Activated naive CD4-positive, alpha-beta T cell treated with Interleukin-2 at 50 U/mL for 16 hours (primary cell): Measurements from ENCODE around the gene EFCAB6.

ENCODE experiments used
- DNase-seq: peaks from one replicate; pipeline ENCODE4 v3.0.0-alpha.2; 2020

Gene EFCAB6

DNA sequence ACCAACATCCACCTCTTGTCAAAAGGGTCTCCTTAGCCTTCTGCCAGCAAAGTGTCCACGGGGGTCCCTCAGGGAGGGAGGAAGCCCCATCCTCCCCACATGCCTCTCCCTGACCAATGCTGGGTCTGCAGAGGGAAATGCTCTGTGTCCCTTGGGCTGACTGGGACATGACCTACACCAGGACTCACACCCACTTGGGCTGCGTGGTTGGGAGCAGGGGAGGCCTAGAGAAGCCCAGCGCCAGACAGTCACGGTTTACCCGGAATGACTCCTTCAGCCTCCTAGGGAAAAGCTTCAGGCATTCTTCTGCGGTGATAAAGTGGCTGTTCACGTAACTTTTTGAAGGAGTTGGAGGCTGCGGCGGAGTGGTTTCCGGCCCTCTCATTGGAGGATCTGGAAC is 180.3 kb downstream of the EFCAB6 start:
- no peak for DNase-seq

DNA sequence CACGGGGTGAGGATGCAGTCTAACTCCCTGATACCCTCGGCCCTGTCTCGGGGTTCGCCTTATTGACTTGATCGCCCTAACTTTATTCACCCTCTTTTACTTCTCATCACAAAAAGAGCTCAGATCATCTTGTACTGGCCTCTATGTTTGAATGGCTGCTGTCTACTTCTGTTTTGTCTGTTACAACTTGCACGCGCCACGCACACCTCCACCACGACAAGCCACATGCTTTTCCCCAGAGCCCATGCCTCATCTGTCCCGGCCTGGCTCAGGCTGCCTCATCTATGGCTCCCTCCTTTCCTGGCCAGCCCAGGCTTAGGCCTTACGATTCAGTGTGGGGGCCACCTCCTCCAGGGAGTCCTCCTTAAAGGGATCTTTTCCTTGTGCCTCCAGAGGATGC is 180.9 kb downstream of the EFCAB6 start:
- no peak for DNase-seq

DNA sequence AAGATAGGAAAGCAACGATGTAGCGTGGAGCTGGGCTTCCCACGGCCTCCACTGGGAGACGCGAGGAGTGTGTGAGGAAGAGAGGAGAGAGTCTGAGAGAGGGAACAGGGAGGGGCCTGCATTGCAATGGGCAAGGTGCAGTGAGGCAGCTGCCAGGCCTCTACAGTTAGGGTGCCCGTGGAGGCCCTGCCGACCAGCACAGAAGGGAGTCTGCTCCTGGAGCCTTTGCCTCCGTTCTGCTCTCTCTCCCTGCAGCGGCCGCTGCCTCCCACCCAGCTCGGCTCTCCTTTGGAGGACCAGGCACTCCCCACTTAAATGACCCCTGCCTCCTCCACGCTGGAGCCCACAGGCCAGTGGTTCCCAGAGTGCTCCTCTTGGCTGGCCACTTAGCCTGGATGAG is 181.7 kb downstream of the EFCAB6 start:
- DNase-seq, result no peak

DNA sequence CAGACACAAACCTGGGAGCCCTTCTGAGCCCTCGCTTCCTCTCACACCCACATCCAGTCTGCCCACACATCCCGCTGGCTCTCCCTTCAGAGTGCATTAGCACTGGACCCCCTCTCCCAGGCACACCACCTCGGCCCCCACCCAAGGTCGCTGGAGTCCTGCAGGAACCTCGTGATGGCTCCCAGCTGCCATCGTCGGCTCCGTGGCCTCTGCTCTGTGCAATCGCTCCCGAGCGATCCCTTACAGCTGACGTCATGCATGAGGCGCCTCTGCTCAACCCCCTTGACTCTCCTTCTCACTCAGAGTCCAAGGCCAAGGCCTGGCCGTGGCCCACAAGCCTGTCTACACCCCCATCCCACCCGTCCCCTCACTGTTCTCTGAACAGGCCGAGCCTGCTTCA is 183.9 kb downstream of the EFCAB6 start:
- no peak for DNase-seq

DNA sequence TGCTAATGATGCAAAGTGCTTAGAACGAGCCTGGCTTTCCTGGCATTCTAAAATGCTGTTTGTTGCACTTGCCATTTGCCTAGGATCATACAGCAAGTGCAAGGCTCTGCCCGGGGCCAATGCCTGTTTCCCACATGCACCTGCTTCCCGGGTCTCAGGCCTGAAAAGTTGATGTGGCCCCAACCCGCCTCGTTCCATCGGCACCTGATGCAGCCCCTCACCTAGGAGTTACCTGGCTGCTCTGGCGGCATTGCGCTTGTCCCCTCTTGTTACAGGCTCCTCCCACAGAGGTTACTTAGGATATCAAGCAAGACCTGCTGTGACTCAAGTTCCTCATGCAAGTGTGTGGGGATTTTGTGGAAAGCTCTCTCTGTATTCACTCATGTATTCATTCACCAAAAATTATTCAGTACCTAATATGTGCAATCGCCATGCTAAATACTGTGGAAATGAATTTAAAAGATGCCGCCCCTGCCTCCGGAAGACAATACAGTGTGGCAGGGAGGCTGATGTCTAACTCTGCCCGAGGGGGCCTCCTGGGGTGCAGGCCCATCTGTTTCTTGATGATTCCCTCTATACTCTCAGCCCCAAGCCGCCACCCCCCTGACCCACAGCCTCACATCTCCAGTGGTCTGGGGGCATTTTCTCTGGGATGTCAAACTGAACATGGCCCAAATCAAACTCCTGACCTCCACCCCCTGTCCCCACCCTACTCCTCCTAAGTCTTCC is 184.5 kb downstream of the EFCAB6 start:
- DNase-seq, result no peak

DNA sequence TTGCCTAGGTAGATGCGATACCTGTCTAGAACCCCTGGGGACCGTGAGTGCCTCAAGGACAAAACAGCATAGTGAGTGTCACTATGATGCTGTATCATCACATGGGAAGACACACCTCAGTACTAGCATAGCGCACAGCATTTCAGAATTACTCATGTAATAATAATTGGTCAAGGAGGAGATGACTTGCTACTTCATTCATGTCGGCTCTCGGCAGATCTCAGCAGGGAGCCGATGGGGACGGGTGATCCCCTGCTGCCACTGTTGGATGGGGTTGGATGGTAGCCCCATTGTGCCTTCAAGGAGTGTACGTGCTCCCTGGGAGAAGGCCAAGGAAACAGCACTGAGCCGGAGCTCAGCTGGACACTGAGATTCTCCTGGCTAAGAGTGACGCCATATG is 186.9 kb downstream of the EFCAB6 start:
- DNase-seq, result no peak

DNA sequence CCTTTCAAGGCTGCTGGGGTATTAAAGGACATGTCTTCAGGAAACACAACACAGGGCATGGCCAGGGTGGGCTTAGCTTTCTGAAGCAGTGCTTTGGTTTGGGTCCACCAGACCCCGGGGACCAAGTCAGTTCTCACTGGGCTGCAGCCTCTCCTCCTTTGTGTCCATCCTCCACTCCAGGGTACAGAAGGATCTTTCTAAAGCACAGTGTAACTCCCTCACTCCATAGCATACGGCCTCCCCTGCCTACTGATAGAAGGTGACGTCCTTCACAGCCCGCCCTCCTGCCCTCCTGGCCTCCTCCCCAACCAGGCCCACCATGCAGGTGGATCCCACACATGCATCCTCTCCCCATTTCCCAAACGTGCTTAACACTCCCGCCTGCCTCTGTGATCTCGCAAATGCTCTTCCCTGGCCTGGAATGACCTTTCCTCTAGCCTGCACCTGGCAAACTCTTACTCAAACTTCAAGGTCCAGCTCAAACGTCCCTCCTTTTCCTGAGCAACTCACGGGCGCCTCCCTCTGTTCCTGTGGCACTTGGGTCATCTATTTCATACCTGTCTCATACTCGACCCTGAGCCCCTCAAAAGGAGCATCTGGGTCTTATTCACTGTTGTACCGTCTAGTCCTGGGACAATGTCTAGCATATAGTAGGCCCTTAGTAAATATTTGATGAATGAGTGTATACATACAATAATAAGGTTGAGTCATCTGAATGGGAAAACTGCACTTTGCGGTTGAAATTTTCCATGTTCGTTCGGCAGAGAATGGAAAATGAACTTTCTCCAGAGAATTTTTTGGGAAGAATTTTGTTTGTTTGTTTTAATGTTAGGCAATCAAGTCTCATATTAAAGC is 187.7 kb downstream of the EFCAB6 start:
- DNase-seq, result no peak

DNA sequence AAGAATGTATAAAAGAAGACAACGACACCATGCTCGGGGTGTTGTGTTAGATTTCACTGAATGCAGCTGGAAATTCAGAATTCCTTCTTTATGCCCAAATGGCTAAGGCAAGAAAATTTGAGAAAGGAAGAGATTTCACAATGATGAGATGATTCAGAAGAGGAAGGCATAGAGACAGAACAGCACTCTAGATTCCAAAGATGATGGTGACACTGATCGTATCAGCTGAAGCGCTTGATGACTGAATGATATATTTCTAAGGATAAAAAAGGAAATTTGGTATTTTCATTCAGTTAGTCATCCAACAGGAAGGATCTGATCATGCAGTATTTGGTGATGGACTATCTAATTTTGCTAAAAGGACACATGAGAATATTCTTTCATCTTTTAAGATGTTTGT is 189.2 kb downstream of the EFCAB6 start:
- no peak for DNase-seq

DNA sequence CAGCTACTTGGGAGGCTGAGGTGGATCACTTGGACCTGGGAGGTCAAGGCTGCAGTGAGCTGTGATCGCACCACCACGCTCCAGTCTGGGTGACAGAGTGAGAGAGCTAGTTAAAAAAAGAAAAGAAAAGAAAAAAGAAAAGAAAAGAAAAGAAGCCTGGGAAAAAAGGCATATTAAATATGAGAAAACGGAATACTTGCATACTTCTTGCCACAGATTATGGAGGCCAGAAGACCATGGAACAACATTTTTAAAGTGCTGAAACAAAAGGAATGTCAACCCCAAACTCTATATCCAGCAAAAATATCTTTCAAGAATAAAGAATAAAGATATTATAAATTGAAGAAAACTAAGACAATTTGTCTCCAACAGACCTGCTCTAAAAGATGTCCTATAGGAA is 191.9 kb downstream of the EFCAB6 start:
- no peak for DNase-seq

DNA sequence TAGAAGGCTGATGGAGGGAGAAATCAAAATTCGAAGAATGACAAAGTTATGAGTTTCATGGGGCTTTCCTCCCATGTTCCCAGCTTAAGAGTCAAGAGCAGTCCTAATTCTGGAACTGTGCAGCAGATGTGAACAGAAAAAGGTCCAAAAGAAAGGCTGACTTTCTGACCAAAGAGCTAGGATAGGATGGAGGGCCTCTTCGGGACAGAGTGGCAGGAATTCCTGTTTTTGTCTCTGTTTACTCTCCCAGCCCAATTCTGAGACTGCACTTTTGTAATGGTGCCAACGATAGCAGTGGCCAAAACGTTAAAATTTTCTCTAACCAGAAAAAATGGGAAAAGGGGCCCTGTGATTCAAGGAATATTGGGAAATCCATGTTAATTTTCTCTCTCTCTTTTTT is 193.6 kb downstream of the EFCAB6 start:
- no peak for DNase-seq

DNA sequence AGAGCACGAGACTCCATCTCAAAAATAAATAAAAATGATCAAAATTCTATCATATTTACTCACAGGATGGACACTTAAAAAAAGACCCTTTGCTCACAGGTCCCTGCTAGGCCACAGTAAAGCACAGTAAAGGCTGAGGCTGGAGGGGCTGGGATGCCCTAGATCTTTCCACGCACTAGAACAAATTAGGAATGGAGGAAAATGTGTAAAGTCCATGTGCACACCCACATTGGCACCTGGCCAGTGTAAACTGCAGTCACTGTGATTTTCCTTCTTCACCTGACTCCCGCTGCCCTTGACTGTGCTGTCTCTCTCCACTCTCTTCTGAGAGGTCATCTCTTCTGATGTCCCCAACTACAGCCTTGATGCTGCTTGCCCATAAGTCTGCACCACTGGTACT is 195.5 kb downstream of the EFCAB6 start:
- DNase-seq, result no peak

DNA sequence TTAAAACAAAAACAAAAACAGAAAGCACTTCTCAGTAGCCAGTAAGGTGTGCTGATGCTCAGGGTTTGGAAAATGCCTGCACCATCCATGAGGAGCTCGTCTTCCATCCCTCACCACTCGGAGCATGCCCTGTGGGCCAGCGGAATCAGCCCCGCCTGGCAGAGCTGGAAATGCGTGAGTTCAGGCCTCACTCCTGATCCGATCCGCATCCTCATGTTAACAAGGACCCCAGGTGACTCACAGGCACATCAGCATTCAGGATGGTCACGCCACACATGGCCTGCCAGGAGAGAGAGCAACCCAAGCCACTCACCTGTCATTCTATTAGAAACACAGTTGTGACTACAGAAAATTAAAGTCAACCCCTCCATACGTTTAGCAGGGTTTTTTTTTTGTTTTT is 211.8 kb downstream of the EFCAB6 start:
- no peak for DNase-seq

DNA sequence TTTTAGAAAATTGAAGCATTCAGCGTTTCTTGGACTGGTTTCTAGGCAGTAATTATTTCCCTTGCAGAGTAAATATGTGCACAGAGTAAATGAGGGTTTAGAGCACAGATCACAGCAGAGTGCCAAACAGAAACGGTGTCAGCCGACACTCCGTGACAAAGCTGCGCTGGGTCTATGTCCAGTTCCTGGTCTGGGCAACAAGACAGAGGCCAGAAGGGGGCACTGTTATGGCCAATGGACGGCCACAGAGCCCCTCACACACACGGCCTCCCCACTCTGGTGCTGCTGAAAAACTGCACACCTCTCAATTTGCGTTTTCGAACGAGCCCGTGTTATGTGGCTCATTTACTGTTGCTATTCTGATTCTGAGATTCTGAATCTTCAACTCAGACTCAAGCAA is 219.6 kb downstream of the EFCAB6 start:
- no peak for DNase-seq

DNA sequence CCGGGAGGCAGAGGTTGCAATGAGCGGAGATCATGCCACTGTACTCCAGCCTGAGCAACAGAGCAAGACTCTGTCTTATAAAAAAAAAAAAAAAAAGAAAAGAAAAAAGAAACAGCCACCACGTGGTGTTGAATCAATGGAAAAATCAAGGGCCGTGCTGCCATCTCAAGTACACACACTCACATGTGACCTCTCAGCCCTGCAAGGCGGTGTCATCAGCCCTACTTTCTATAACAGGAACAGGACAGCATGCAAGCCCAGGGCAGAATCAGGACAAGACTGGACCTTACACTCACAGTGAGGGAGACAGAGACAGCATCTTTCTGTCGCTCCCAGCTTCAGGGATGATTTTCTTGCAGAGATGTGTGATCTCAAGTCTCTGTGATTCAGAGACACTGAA is 220.7 kb downstream of the EFCAB6 start:
- no peak for DNase-seq

DNA sequence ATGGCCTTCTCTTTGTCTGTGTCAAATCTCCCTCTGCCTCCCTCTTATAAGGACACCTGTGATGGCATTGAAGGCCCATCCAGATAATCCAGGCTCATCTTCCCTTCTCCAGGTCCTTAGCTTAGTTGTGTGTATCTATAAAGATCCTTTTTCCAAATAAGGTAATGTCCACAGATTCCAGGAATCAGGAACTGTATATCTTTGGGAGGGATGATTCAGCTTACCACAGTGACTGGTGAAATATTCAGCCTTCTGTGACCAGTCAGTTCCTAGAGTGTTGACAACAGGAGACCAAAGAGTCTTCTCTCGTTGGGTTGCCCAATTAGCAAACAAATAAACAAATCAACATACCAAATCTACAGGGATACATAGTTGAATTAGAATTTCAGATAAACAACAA is 224.5 kb downstream of the EFCAB6 start:
- DNase-seq, result no peak

DNA sequence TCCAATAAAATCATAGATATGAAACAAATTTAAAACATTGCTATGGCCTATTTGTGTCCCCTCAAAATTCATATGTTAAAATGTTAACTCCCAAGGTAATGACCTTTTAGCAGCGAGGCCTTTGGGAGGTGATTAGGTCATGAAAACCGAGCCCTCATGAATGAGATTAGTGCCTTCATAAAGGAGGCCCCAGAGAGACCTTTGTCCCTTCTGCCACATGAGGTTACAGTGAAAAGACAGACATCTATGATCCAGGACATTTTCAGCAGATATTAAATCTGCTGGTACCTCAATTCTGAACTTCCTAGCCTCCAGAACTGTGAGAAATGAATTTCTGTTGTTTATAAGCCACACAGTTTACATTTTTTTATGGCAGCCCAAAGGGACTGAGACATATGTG is 228.6 kb downstream of the EFCAB6 start:
- no peak for DNase-seq

DNA sequence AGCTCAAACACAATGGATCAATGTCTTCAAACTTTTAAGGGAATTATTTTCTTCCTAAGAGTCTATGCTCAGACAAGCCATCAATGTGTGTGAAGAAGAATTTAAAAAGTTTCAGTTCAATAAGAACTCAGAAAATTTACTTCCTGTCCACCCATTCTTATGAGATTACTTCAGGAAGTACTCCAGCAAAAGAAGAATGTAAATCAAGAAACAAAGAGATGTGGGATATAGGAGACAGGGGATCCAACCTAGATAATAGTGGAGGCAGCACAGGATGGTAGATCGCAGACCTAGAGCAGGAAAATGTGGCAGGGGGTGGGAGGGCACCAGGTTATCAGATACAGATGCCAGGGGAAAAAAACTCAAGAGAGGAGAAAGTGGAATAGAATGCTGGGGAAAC is 229.7 kb downstream of the EFCAB6 start:
- no peak for DNase-seq

DNA sequence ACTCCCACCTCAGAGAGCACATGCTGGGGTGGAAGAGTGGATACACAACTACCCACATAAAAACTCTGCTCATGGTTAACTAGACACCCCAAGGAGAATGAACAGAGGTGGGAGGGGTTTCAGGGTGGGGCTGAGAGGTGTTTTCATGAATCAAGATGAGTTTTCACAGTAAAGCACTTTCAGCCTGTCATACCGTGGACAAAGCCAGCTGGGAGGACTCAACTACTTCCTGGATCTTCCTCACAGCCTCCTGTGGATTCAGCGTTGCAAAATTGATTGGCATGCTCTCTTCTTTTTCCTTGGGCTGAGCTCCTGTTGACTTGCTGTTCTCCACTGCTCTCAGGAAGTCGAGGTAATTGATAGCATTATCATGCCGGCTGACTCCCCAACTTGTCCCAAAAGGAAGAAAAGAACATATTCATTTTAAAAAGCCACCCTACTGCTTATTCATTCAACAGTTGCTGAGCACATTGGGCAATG is 231.8 kb downstream of the EFCAB6 start:
- DNase-seq, result no peak

DNA sequence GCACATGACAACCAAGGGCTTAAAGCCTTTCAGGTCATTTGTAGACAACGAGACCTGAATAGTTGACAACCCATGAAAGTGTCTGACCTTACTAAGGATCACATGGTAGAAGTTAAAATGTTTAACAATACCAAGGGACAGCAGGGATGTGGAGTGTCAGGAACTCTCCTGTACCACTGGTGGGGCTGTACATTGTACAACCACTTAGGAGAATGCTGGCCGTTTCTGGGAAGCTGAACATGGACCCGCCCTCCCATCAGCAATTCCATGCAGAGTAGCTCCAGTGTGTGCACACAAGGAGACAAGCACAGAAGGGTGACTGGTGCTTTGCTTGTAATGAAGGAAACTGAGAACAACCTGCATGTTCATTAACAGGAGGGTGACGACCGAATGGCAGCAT is 237.4 kb downstream of the EFCAB6 start:
- DNase-seq, result no peak

DNA sequence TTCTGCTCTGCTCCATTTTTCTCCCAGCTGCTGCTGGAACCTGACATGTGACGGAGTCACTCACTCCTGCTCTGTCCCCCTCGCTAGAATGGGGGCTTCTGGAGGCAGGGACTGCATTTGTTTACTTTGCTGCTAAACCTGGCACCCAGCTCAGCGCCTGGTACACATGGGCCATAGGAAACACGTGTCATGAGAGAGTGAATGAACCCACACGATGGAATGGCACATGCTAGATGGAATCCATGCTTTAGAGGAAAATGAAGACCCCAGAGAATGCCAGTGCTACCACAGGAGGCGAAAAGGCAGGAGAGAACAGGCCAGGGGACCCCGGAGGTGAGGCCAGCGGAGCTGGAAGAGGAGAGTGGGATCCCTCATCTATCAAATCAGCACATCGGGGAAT is 239.4 kb downstream of the EFCAB6 start:
- no peak for DNase-seq

DNA sequence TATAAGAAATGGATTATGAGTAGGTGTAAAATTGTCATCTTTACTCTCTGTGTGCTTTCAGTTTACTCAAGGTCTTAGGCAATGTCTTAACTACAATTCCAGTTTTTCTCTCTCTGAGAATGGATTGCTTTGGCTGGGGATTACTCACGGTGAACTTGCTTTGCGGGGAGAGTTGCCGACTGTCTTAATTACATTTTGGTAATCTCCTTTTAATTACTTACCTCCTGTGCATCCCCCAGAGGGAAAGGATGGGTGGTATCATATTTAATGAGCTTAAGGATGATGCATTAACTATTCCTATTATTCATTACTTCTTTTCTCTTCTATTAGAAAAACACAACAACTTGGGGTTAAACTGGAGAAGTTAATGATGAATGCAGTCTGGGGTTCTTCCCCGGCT is 240.9 kb downstream of the EFCAB6 start:
- DNase-seq, result no peak

DNA sequence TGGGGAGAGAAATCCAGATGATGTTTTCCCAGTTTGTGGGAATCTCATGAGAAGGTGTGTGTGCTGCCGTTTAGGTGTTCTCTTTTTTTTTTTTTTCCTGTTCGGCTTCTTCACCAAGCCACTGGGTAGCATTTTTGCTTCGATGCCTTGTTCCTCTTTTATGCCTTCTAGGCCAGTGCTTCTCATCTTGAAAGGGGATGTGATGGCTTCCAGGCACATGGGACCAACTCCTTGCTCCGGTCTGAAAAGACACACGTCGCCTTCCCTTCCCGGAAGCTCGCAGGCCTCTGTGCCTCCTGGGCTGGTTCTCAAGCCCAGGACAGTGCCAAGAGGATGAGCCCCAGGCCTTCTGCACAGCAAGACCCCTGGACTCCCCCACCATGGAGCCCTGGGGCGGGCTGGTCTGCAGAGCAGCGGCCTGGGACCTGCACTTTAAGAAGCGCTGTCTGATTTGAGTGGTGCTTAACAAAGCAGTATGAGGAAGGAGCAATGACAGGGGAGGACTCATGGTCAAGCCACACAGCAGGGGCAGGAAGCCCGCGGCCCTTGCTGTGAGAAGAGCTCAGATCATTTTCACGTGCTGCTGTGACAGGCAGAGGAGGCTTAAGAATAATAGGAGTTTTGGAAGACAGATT is 241.5 kb downstream of the EFCAB6 start:
- no peak for DNase-seq

DNA sequence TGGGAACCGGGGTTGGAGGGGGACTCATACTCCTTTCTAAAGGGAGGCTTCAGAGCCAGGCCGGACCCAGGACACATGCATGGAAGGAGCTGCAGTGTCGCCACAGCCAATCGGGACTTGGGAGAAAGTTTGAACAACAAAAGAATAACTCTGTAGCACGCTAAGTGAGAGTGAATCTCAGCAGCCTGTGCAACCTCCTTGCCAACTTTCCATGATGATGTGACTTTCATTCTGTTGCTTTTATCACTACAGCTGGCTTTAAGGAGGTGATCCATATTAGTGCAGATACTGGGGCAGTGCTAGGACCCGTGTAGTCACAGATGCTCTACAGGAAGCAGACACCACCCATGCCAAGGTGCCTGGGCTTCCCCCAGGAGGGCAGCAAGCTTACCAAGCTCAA is 243.0 kb downstream of the EFCAB6 start:
- no peak for DNase-seq
